GM12891 (cell line): ENCODE measurements around the gene CDH6.

ENCODE experiments used
- POLR2A ChIP-seq: IDR thresholded peaks from 2 replicates; pipeline ENCODE4 v1.6.1; 2011; ENCODE audit warnings: low read depth, low read length, control low read depth
- POLR2AphosphoS5 ChIP-seq: IDR thresholded peaks from 2 replicates; pipeline ENCODE4 v1.6.1; 2011; ENCODE audit warnings: low read depth, low read length, control low read depth
- POU2F2 ChIP-seq: IDR thresholded peaks from 2 replicates; pipeline ENCODE4 v1.6.1; 2011; ENCODE audit warnings: low read depth, mild to moderate bottlenecking, control low read depth, low read length, moderate library complexity
- TAF1 ChIP-seq: IDR thresholded peaks from 2 replicates; pipeline ENCODE4 v1.6.1; 2011; ENCODE audit warnings: low read depth, low read length, control low read depth

- no peak for TF ChIP-seq POLR2A
- TF ChIP-seq POLR2AphosphoS5, result no peak
- TF ChIP-seq POU2F2, result no peak
- no peak for TF ChIP-seq TAF1
These were observed 1.0 kb upstream of the CDH6 start for GRCh38 chr5:31192442-31192841.
